Natural killer cell treated with Interleukin-12 subunit alpha and Interleukin-12 subunit beta and Interleukin-15 and Interleukin-18, amount 100 ng/mL, for 72 hours (primary cell): ENCODE results near the gene OR1A2. TPM values are rescaled to one million over a fixed set of nuclear protein-coding genes. Genes with fewer than 3 reads are reported as not detected.
"Not testable (repeated sequence)": the region's sequence is repeated elsewhere in the genome, so short reads cannot be mapped to it uniquely, and the experiment has no call there.

Source experiments
- ATAC-seq, 2 donors: fragments of 150-1000 bp; cut with Tn5 transposase in 1 of 2; sonication (Bioruptor Pico), chemical (Tn5 transposase) in 1 of 2; 2 replicates each; pipeline ENCODE4 v1.10.0; 2021
- DNase-seq: peaks from one replicate; pipeline ENCODE4 v3.0.0; 2022; ENCODE audit warnings: low spot score
- H3K27ac Mint-ChIP-seq, 2 donors: 1 replicate in 1 of 2; 2 replicates in 1 of 2; pipeline ENCODE4 v1.8.0; 2022; ENCODE audit warnings: mixed read lengths in 2 of 2, mild to moderate bottlenecking in 1 of 2, moderate library complexity in 1 of 2
- H3K27me3 Mint-ChIP-seq, 2 donors: 1 replicate in 1 of 2; 2 replicates in 1 of 2; pipeline ENCODE4 v1.8.0; 2022; ENCODE audit warnings: mixed read lengths in 2 of 2
- H3K36me3 Mint-ChIP-seq: one replicate; pipeline ENCODE4 v1.8.0; 2022; ENCODE audit warnings: mixed read lengths
- H3K4me1 Mint-ChIP-seq, 2 donors: 1 replicate in 1 of 2; 2 replicates in 1 of 2; pipeline ENCODE4 v1.8.0; 2022; ENCODE audit warnings: low read depth in 2 of 2, mixed read lengths in 2 of 2, mild to moderate bottlenecking in 1 of 2
- H3K4me3 Mint-ChIP-seq: one replicate; pipeline ENCODE4 v1.8.0; 2022; ENCODE audit warnings: mixed read lengths
- H3K9me3 Mint-ChIP-seq: 2 replicates; pipeline ENCODE4 v1.8.0; 2022; ENCODE audit warnings: mixed read lengths
- total RNA-seq, 2 donors: library from RNA; stranded (reverse); gene quantifications; one replicate each; pipeline ENCODE4 v1.2.3, GENCODE V29; 2022

OR1A2 gene
- total RNA-seq, 2 donors from 2014 or later, result not detected

DNA sequence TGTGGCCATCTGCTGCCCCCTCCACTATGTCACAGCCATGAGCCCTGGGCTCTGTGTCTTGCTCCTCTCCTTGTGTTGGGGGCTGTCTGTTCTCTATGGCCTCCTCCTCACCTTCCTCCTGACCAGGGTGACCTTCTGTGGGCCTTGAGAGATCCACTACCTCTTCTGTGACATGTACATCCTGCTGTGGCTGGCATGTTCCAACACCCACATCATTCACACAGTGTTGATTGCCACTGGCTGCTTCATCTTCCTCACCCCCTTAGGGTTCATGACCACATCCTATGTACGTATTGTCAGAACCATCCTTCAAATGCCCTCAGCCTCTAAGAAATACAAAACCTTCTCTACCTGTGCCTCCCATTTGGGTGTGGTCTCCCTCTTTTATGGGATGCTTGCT is 43.7 kb downstream of the OR1A2 start:
- not testable (repeated sequence) for H3K9me3 Mint-ChIP-seq, H3K27ac Mint-ChIP-seq

DNA sequence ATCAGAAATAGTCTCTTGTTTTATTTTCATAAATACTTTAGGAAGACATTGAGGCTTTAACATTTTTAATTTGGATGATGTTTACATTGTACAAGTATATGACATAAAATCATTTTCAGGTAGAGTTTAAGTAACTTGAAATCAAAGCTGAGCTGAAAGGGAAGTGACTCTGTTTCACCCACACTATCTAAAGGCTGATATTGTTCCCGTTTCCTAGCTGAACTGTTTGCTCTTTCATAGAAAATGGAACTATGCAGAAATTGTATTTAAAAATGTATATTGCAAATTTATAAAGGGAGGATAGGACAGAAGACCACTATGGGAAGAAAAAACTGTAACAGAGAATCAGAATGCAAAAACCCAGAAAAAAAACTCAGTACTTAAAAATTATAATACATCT is 47.5 kb downstream of the OR1A2 start:
- not testable (repeated sequence) for H3K4me1 Mint-ChIP-seq, H3K36me3 Mint-ChIP-seq

More for the DNA sequence above, 43.7 kb downstream of the OR1A2 start:
- peak; percentile 77 to 82 for ATAC-seq
- not testable (repeated sequence) for H3K27me3 Mint-ChIP-seq, H3K4me1 Mint-ChIP-seq, DNase-seq, H3K4me3 Mint-ChIP-seq, H3K36me3 Mint-ChIP-seq

More for the DNA sequence above, 47.5 kb downstream of the OR1A2 start:
- not testable (repeated sequence) for H3K4me3 Mint-ChIP-seq, ATAC-seq, H3K27me3 Mint-ChIP-seq, H3K27ac Mint-ChIP-seq, H3K9me3 Mint-ChIP-seq, DNase-seq

Other genes starting within 250 kb of the OR1A2 start
- not detected for gene OR1D5, start 133.9 kb upstream of the OR1A2 start, total RNA-seq
- gene OR1D2, start 93.1 kb upstream of the OR1A2 start, total RNA-seq, result not detected
- gene OR1G1, start 70.0 kb upstream of the OR1A2 start, total RNA-seq, result not detected
- not detected for gene OR1A1, start 10.1 kb downstream of the OR1A2 start, total RNA-seq
- under 1 TPM in 1 of 2 donors, not detected in 1; 0.57 TPM for gene OR3A1, start 100.8 kb downstream of the OR1A2 start, total RNA-seq
- 1 to 10 TPM in 1 of 2 donors, not detected in 1; 2.6 TPM for gene OR3A2, start 188.8 kb downstream of the OR1A2 start, total RNA-seq
- gene OR1E1, start 200.9 kb downstream of the OR1A2 start, total RNA-seq, result not detected
- not detected for gene OR3A3, start 213.9 kb downstream of the OR1A2 start, total RNA-seq
- not detected for gene OR1E2, start 236.3 kb downstream of the OR1A2 start, total RNA-seq